MV-4-11 (cell line): ENCODE results near the gene PLEKHB2.
A peak's percentile ranks its signal among the peaks of the same experiment; 100 is the strongest.
"Not testable (repeated sequence)": the region's sequence is repeated elsewhere in the genome, so short reads cannot be mapped to it uniquely, and the experiment has no call there.

ENCODE experiments used
- DNase-seq: peaks from one replicate; lab custom pipeline; 2025; lab: John Stamatoyannopoulos, UW

Gene PLEKHB2, protein sequence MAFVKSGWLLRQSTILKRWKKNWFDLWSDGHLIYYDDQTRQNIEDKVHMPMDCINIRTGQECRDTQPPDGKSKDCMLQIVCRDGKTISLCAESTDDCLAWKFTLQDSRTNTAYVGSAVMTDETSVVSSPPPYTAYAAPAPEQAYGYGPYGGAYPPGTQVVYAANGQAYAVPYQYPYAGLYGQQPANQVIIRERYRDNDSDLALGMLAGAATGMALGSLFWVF

DNA sequence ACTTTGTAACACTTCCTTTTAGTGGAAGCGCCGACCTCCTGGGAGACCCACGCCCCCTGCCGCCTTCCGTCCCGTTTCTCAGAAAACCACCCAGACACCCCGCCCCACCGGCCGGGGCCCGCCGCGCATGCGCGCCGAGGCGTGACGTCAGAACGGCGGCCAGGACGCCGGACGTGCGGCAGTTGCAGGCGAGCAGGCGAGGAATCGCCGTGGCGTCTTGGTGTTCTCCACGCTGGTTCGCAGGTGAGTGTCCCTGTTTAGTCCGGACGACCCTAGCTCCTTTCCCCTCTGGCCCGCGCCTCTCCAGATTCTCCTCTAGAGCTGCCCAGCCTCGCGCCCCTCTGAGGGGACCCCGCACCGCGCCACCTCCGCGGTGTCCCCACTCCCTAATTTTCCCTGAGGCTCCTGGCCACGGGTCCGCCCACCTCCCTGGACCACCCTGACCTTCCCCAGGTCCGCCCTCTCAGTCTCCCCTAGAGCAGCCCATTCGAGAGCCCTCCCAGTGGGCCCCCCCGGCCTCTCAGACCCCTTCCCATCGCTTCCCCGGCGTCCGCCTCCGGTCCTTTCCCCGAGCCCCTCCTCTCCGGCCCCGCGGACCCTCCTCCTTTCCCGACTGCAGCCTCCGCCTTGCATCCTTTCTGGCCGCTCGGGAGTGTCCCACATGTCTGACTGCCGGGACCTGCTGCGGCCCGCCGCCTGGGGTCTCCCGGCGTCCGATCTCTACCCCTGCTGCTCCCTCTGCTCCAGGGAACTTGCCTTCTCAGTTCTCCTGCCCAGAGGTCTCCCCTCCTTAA lies at the start of gene PLEKHB2:
TSS of gene PLEKHB2 (plus strand) at position 181 of the 794 bp plus-strand sequence. CDS start 15,606 bp downstream, outside the sequence.
- peak; percentile 87 for DNase-seq

DNA sequence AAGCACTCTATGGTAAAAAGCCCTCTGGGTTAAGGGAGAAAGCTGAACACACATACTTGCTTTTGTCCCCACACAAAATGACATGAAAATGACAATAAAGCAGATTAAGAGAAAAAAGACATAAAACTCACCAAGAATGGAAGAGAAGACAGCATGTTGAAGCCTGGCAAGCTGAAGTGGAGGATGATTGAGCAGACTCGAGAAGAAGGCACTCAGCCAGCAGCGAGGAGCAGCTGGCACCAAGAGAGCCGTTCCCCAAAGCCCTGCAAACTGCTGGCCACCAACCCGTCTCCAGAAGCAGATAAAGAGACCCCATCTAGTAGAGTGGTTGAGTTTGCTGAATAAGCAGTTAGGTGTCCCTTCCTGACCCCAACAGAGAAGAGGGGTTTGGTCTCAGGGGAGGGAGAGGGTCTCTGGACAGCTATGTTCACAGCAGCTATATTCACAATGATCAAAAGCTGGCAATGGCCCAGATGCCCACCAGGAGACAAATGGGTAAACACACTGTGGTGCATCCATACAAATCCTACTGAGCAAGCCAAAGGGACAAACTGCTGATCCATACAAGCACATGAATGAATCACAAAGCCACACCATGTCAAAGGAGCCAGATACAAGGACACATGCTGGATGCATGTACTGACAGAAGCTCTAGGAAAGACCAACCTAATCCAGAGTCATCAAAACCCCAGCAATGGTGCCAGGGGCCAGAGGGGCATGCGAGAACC lies 48.8 kb upstream of the PLEKHB2 start:
- DNase-seq = no peak

DNA sequence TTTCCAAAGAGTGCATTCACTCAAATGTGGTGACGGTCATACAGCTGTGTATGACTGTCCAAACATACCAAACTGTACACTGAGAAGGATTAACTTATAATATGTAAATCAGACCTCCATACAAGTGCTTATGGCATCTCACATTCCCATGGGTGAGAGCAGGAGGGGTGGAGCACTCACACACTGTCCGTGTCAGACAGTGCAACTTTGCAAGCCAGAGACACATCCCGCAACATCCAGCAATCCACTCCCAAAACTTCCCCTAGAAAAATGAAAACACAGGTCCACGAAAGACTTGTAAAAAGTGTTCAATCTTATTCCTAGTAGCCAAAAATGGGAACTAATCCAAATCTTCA lies 48.2 kb upstream of the PLEKHB2 start:
- DNase-seq = no peak

DNA sequence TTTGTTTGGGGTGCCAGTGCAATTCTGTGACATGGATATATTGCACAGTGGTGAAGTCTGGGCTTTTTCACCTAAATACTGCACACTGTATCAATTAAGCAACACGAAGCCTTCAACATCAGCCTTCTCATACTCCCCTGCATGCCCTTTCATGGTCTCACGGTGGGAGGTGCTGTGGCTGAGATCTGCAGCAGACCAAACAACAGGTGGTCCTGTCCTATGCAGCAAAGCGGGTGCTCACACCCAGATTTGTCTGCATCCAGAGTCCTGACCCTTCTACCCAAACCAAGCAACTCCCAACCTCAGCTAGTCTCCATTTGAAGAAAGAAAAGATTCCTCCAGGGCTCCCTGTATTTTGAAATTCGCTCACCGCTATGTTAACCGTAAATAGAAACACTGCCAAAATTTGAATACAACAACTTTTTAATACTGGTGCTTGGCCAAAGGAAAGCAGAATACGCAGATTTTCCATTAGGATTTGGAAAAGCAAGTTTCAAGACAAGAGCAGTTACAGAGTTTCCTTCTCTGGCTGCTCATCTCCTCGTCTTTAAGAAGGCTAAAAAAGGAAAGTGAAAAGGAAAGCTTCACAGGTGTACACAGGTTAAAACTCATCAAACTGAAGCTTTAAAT lies 46.8 kb upstream of the PLEKHB2 start:
- no peak for DNase-seq

DNA sequence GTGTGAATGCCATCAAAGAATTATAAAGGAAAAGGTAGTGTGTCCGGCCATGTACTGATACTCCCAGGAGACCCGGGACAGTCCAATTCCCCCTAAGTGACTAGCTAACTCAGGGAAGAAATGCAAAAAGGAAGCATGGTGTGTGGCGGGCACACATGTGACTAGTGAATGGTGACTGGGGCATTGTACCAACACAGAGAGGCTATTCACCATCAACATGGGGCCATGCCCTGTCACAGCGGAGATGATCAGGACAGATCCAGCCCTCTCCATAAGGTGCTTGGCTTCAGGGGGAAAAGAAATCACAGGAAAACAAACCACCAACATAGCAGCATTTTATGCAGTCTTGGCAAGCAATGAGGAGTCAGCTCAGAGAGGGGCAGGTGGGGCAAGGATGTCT lies 46.2 kb upstream of the PLEKHB2 start:
- no peak for DNase-seq

DNA sequence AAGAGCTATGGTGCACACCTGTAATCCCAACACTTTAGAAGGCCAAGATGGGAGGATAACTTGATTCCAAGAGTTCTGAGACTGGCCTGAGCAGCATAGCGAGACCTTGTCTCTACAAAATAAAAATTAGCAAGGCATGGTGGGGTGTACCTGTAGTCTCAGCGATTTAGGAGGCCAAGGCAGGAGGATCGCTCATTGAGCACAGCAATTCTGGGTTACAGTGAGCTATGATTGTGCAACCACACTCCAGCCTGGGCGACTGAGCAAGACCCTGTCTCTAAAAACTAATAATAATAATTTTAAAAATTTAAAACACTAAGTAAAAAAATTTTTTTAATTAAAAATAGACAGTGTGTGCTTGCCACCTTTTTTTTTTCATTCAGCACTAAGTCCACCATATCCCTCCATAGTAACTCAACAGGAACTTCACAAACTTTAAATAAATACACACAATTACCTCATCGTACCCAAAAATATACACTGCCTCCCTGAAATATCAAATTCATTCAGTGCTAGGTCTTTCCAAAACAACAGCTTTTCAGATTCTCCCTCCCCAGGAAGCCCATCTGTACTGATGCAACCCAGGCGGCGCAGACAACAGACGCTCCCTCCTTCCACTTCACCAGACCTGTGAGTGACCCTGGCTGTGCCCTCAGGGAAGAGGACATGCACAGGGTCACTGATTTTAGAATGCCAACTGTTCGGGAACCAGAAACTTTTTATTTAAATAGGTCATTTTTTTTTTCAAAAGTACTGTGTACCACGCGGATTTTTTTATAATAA lies 41.4 kb upstream of the PLEKHB2 start:
- no peak for DNase-seq

DNA sequence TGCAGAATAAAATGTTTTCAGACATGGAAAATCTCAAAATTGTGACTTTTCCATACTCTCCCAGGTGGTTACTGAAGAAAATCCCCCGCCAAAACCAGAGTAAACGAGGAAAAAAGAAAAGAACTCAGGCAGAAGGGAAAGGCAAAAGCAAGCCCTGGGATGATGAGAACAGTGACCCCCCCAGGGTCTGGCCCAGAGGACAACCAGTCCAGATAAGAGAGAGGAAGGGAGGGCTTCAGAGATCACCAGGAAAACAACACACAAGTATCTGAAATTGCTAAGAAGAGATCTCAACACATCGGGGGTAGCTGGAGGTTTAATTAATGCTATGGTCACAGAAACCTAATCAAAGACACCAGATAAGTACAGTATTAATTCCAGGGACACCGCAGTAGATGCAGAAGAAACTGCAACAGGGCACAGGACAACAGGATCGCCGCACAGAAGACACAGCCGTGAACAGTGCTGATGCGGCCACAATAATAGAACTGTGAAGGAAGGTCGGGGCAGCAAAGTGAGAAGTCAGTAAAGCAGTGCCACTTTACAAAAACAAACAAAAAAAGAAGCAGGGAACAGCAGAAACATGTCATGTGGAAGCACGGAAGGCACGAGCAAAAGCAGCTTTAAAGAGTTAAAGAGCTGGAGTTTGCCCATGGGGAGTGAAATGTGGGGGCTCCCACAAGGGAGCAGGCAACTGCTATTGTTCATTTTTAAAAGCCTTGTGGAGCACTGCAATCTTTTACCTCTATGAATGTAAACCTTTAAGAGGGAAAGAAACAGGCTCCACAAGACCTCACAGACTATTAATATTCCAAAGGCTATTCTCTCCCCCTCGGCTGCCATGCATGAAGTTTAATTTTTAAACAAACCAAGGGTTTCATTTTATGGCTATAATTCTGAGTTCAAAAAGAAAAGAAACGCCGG lies 40.3 kb upstream of the PLEKHB2 start:
- no peak for DNase-seq

DNA sequence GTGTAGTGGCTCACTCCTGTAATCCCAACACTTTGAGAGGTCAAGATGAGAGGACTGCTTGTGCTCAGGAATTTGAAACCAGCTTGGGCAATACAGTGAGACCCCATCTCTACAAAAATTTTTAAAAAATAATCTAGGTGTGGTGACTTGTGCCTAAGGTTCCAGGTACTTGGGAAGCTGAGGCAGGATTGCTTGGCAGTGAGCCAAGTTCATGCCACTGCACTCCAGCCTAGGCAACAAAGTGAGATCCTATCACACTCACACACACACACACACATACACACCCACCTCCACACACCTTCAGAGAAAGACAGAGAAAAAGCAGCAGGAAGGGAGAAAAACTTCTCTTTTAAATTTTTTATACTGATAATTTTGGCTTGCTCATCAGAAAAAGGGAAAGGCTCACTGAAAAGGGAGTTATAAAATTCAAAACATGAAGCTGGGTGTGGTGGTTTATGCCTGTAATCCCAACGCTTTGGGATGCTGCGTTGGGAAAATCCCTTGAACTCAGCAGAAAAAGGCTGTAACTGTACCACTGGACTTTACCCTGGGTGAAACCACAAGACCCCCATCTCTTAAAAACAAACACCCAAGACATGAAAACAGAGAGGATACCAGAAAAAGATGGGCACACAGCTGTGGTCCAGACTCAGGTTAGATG lies 37.5 kb upstream of the PLEKHB2 start:
- no peak for DNase-seq

DNA sequence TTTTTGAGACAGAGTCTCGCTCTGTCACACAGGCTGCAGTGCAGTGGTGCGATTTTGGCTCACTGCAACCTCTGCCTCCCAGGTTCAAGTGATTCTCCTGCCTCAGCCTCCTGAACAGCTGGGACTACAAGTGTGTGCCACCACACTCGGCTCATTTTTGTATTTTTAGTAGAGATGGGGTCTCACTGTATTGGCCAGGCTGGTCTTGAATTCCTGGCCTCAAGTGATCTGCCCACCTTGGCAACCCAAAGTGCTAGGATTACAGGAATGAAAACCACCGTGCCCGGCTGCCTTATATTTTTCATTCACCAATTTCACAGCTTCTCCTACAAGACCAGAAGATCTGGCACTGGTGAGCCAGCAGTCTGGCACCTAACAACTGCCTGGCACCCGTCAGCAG lies 37.0 kb upstream of the PLEKHB2 start:
- not testable (repeated sequence) for DNase-seq

DNA sequence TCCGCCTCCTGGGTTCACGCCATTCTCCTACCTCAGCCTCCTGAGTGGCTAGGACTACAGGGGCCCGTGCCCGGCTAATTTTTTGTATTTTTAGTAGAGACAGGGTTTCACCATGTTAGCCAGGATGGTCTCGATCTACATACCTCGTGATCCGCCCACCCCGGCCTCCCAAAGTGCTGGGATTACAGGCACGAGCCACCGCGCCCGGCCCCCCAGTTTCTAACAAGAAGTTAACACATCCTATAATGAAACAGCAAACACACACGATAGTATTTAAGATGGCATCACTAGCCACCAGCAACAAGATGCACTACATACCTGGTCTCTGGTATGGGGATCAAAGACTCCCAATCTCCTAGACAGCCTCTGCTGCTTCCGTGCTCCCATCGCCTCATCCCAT lies 29.6 kb upstream of the PLEKHB2 start:
- not testable (repeated sequence) for DNase-seq

DNA sequence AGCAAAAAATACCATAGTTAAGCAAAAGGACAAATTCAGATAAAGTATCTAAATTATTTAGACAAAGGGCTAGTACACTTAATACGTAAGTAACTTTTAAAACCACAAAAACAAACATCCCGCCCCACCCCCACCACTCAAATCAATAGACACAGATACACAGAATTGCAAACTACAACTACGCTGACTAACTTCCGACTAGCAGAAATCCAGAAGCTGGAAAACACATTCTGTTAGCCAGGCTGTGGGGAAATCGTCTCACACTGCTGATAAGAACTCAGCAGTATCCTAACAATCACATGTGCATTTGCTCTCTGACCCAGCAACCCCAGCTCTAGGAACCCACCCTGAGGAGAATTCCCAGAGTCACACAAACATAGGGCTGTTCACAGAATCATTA lies 28.4 kb upstream of the PLEKHB2 start:
- DNase-seq = no peak

DNA sequence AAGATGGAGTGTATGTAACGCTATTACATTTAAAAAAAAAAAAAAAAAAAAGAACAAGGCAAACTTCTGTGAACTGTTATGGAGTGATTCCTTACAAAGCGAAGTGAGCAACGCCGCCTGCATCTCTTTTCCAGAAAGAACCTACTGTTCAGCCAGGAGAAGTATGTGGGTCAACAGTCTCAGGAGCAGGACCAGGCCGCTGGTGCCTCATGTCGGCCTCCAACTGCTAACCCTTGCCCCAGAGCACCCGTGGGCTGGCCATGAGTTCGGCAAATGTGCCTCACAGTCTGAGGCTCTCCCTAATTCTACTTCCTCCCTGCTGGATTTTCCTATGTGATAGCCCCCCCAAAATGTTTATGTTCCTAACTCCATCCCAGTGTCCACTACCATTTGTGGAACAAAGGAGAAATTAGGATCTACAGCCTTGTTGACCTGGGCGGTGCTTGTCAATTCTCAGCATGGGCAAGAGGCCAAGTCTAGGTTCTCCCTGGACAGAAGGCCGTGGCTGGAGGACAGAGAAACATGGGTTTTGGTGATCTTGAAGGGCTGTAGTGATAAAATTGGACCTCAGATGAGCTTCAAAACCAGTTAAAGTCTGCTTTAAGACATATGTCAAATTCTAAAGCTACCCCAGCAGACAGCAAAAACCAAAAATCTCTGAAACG lies 27.8 kb upstream of the PLEKHB2 start:
- no peak for DNase-seq

DNA sequence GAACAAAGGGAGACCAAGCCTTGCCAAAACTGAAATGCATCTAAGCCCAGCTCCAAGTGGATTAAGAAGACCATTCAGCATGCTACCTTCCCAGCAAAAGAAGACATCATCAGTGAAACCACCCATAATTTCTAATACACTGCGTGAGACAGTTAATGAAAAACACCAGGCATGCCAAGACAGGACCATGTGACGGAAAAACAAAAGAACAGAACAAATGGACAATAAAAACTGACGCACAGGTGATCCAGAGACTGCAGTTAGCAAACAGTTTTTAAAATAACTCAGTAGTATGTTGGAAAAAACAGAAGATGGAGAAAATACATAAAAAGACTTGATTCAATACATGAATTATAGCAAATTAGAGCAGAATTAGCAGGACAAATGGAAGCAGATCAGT lies 27.2 kb upstream of the PLEKHB2 start:
- DNase-seq = no peak

DNA sequence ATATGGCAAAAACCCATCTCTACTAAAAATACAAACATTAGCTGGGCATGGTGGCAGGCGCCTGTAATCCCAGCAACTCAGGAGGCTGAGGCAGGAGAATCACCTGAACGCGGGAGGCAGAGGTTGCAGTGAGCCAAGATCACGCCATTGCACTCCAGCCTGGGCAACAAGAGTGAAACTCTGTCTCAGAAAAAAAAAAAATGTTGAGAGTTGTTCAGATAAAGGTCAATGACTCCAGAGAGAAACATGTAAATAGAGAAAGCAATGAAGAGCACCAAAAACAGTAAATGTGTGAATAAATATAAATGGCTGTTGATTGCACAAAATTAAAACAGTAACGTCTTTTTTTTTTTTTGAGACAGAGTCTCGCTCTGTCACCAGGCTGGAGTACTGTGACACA lies 25.2 kb upstream of the PLEKHB2 start:
- DNase-seq = not testable (repeated sequence)

DNA sequence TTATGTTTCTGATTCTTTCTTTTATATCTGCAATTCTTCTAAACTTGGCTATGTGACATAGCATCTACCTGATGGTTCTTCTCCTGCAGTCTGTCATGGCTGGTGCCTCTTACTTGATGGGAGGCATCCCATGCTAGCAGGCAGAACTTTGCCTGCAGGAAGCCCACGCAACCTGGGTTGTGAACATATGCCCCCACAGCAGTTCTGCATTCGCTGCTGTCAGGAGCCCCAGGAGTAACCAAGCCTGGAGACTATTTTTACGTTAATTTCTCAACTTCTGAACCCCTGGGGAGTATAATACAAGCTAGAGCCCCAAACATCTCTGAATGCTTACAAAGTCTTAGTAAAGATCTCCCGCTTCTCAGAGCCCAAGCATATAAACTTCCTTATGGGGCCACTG lies 23.9 kb upstream of the PLEKHB2 start:
- DNase-seq = no peak

DNA sequence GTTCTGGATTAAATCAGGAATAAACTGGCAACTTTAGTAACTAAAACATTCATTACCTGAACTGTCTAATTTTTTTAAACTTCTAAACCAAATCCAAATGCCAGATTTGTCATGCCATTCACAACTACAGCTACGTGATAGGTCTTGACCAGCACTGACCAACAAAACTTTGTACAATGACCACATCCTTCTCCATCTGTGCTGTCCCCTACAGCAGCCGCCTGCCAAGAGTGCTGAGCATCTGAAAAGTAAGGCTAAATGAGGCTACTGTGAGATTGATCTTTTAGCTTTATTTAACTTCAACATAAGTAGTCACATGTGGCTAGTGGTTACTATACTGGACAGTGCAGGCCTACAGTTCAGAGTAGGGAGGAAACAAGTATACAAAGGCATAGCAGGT lies 19.5 kb upstream of the PLEKHB2 start:
- DNase-seq = no peak

DNA sequence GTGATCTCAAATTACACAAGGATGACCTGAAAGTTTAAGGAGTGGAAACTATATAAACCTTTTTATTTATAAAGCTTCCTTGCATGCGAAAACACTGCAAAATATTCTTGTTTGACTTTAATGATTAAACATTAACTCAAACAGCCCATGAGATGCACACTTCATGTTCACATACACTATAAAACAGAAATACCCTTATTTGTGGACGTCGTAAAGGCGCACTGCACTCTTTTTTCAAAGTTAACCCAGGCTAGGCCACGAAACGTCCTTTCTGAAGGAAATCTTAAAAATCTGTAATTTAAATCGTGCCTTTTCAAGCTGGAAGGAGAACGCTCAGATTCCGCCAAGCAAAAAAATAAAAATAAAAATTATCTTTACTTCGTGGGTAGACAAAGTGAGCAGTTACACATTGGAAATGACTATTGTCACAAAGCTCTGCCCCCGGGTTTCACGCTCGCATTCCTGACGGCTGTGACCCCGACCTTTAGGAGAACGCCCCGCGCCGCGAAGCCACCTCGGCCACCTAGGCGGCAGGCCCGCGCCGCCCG lies 12.6 kb upstream of the PLEKHB2 start:
- DNase-seq = no peak

DNA sequence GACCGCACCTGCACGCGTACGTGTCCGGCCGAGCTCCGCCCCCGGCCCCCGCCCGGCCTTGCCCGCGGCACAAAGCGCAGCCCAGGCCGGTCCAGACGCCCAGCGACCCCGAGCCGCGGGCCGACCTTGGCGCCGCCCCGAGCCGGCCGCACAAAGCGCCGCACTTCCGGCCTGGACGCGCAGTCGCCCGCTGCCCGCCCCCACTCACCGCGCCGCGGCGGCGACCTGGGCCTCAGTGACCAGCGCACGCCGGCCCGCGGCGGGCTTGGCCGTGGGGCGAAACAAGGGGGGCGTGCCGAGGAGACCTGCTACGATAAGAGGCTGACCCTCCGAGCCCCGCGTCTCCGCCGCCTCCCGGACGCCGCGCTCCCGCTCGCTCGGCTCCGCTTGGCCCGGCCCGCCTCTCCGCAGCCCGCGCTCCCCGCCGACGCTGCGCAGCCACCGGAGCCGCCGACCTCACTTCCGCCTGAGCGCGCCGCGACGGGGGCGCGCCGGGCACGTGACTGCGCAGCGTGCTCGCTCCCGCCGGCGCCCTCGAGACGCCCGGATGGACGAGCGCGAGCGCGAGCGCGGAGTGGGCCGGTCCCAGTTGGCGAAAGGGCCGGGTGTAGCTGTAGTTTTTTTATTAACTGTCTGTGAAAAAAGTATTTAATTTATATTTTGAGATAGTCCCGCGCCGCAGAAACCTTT lies 12.0 kb upstream of the PLEKHB2 start, which contains the start of gene FAM168B:
TSS of gene FAM168B (minus strand) at position 455 of the 690 bp plus-strand sequence. CDS start 10,814 bp downstream, outside the sequence.
- DNase-seq = peak; percentile 72
